GM18951 (cell line): ENCODE results near the gene CD36.

ENCODE experiments used
- POLR2A ChIP-seq: IDR thresholded peaks from 4 replicates; pipeline ENCODE4 v1.6.1; 2011; ENCODE audit warnings: mild to moderate bottlenecking; ENCODE audit not compliant: insufficient read length, insufficient read depth; ENCODE audit errors: extremely low read depth
- in situ Hi-C: fragments of 300-500 bp; cut with MboI; formaldehyde crosslinking; loops from one replicate; pipeline ENCODE4 v1.12.0; 2022; ENCODE audit warnings: low sequenced_read_pairs, mixed read lengths, inconsistent platforms; ENCODE audit not compliant: unreplicated experiment

CD36 gene

DNA sequence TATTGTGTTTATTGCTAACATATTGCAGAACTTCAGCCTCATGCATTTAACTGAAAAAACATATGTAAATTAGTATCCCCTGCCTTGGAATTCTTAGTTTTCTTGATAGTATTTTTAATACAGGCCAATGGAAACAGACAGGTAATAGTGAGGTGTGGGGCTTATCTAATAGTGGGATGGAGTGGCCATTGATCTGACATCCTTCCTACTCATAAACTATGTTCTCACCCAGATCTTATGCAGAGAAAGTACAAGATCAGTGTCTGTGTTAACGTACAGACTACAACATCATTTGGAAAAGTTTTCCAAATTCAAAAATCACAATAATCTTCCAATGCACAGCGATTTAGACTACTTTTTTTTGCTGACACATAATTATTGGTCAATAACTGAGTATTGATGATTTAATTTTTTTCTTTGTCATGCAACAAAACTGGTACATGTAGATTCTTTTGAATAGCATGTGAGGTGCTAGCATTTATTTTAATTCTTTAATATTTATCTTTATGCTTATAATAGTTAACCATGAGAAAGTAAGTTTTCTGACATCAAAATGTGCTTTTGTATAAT, 9.7 kb downstream of the CD36 start:
- in situ Hi-C loops: no loop called here
- TF ChIP-seq POLR2A: no peak

DNA sequence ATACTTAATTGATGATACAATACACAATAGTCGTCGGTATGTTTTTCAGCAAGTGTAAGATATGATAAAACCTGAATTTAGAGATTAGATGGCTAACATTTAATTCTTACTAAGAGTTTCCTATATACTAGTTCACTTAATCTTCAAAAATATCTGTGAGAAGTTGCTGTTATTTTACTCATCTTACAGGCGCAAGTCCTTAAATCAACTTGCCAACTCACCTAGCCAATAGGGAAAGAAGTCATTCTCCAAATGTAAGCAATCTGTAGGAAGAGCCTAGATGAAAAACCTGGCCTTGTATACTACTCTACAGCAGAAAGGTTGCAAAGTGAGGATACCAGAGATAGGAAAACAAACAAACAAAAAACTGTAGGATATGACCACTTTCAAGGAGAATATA, 10.6 kb downstream of the CD36 start:
- TF ChIP-seq POLR2A: no peak
- in situ Hi-C loops: no loop called here

DNA sequence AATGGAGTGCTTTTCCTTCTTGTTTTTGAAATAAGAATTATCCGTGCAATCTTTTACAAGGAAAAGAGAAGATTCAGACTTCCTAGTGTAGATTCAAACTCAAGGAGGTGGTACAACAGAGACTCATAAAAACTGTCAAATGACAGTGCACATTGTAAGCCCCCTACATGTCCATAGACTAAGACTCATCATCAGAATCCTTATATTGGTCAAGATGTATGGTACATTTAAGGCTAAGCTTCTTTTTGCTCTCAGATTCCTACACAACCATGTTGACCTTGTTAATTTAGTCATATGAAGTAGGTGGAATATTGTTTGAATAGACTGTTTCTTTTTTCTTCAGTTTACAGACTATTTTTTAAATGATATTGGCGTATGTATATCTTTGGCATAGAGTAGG, 11.6 kb downstream of the CD36 start:
- in situ Hi-C loops: loop anchor here (25.0 kb wide), 1 partner anchor 588 kb away; no protein-coding TSS in a partner anchor
- TF ChIP-seq POLR2A: no peak

DNA sequence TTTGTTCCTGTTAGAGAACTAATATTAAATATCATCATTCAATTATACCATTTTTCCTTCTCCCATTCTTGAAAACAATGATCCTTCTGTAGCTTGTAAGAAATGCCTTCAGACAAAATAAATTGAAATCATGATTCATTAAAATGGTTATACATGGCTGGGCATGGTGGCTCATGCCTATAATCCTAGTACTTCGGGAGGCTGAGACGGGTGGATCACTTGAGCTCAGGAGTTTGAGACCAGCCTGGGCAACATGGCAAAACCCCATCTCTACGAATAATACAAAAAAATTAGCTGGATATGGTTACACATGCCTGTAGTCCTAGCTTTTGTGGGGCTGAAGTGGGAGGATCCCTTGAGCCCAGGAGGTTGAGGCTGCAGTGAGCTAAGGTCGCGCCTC, 13.0 kb downstream of the CD36 start:
- TF ChIP-seq POLR2A: no peak
- in situ Hi-C loops: loop anchor here (25.0 kb wide), 1 partner anchor 589 kb away; no protein-coding TSS in a partner anchor

DNA sequence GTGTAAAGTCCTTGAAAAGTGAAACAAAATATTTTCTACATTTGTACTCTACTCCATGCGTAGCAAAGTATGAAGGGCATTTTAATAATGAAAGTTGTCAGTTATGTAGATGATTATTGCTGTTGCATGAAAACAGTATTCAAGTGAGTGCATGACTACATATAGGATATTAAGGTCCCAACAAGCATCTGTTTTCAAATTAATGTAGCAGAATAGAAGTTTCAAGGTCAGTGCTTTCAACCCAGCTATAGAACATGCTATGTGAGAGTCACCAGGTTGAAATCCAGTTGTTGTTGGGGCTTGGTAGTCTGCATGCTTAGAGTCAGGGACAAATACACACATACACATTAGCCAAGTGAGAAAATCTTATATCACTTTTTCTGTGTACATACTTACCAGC, 14.8 kb downstream of the CD36 start:
- TF ChIP-seq POLR2A: no peak

GRCh38 chr7:80654887-80655340, 16.5 kb downstream of the CD36 start:
- in situ Hi-C loops: loop anchor here (25.0 kb wide), 1 partner anchor 593 kb away; no protein-coding TSS in a partner anchor
- TF ChIP-seq POLR2A: no peak

More for the DNA sequence above, 14.8 kb downstream of the CD36 start:
- in situ Hi-C loops: loop anchor here (25.0 kb wide), 1 partner anchor 591 kb away; no protein-coding TSS in a partner anchor

GRCh38 chr7:80656029-80656428, 17.6 kb downstream of the CD36 start:
- no peak for TF ChIP-seq POLR2A
- in situ Hi-C loops: loop anchor here (25.0 kb wide), 1 partner anchor 594 kb away; no protein-coding TSS in a partner anchor

GRCh38 chr7:80659120-80660055, 20.9 kb downstream of the CD36 start:
- no peak for TF ChIP-seq POLR2A
- in situ Hi-C loops: loop anchor here (25.0 kb wide), 1 partner anchor 597 kb away; no protein-coding TSS in a partner anchor

- in situ Hi-C loops: loop anchor here (25.0 kb wide), 1 partner anchor 599 kb away; no protein-coding TSS in a partner anchor
- no peak for TF ChIP-seq POLR2A
These were observed 22.5 kb downstream of the CD36 start for GRCh38 chr7:80660939-80661338.

DNA sequence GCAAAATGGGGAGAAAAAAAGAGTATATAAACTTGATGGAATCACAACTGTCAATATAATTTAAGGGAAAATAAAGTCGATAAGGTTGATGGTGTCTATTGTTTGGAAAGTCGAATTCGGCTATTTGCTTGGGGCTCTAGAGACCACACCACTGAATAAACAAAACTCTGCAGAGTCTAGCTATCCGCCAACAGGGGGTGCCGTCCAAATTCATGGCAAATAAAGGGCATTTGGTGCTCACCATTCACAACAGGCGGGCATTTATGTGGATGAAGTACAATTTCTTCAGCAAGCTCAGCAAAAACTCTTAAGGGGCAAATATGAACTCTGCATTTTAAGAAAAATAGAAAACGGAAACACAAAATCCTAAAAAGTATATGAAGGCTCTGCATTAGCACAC, 23.3 kb downstream of the CD36 start:
- TF ChIP-seq POLR2A: no peak
- in situ Hi-C loops: loop anchor here (25.0 kb wide), 1 partner anchor 599 kb away; no protein-coding TSS in a partner anchor

DNA sequence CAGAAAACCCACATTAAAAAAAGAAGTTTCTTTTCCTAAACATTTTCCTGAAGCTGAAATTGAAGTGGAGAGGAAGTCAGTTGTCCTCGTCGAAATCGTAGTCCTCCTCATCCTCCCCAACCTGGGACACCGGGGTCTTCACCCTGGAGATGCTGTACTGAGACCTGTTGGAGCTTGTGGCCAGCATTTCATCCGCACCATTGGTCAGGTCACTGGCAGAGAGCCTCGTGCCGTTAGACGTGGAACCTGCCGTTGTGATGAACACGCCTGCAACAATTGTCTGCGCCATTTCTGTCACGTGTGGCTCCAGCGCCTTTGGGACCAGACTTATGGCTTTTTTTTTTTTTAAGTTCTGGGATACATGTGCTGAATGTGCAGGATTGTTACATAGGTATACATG, 23.8 kb downstream of the CD36 start:
- no peak for TF ChIP-seq POLR2A
- in situ Hi-C loops: loop anchor here (25.0 kb wide), 1 partner anchor 600 kb away; no protein-coding TSS in a partner anchor

GRCh38 chr7:80665526-80665925, 27.1 kb downstream of the CD36 start:
- no peak for TF ChIP-seq POLR2A
- in situ Hi-C loops: loop anchor here (25.0 kb wide), 1 partner anchor 603 kb away; no protein-coding TSS in a partner anchor

DNA sequence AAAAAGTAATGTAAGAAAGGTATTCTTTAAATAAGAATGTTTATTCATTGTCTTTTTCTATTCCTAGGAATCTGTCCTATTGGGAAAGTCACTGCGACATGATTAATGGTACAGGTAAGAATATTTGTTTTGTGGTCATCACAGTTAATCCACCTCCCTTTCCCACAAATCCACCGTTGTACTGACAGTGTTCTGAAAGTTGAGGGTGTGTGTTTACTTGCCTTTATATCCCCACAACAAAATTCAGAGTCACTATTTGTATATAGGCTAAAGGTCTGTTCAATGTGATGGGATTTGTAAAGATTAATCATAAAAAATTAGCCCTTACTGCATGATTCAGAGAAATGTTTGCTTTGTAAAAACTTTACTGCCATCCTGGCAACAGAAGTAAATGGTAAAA, 27.9 kb downstream of the CD36 start:
- in situ Hi-C loops: loop anchor here (25.0 kb wide), 1 partner anchor 604 kb away; no protein-coding TSS in a partner anchor
- TF ChIP-seq POLR2A: no peak

GRCh38 chr7:80669367-80669766, 30.9 kb downstream of the CD36 start:
- in situ Hi-C loops: loop anchor here (25.0 kb wide), 1 partner anchor 607 kb away; no protein-coding TSS in a partner anchor
